CMK (cell line): ENCODE measurements around the gene GABBR1.

Experiments
- DNase-seq: peaks from one replicate; pipeline ENCODE4 v3.0.0-alpha.2; 2010; ENCODE audit warnings: low read depth

GABBR1 gene

DNA sequence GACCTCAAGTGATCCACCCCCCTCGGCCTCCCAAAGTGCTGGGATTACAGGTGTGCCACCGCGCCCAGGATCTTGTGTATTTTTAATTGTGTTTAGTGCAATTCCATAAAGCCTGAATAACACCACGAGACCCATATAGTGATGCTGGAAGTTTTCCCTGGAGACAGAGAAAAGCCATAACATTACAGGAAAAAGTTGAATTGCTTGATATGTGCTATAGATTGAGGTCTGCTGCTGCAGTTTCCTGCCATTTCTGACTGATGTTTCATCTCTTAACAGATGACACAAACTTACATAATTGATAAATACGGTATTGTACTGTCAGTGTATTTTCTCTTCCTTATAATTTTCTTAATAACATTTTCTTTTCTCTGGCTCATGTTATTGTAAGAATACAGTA is 66.1 kb downstream of the GABBR1 start:
- DNase-seq, result no peak

DNA sequence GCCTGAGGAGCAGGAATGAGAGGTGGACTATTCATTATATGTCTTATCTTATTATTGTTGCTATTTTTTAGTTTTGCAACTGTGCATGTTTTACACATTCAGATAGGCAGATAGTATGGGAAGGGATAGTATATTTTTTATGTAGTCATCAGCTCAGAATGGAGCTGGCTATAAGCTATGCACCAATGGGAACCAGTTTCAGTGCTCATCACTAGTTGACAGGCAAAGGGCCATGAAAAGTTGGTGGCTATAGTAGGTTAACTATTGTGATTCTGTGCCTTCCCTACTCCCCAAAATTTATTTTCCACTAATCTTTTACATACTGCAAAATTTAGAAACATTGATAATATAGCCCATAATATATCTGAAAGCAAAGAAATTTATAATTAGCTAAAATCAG is 68.1 kb downstream of the GABBR1 start:
- no peak for DNase-seq

DNA sequence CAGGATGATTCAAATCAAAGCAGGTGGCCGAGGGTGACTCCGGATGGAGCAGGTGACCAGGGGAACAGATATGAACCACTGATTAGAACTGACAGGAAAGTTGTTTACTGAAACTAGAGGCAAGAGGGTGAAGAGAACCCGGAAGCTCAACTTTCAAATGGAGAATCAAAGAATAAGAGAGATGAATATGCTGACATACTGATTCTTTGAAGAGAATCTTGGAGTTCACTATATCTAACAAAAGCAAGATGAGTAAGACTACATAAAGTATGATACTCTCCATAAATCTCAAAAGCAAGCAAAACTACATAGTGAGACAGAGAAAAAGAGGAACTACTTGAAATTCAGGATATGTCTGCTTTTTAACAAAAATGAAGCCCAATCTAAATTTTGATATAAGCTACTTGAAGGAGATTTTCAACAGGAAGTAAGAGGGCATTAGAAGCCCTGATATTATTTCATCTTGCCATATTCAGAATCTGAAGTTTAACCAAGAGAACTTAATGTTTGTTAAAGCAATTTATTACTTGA is 69.5 kb downstream of the GABBR1 start:
- no peak for DNase-seq

DNA sequence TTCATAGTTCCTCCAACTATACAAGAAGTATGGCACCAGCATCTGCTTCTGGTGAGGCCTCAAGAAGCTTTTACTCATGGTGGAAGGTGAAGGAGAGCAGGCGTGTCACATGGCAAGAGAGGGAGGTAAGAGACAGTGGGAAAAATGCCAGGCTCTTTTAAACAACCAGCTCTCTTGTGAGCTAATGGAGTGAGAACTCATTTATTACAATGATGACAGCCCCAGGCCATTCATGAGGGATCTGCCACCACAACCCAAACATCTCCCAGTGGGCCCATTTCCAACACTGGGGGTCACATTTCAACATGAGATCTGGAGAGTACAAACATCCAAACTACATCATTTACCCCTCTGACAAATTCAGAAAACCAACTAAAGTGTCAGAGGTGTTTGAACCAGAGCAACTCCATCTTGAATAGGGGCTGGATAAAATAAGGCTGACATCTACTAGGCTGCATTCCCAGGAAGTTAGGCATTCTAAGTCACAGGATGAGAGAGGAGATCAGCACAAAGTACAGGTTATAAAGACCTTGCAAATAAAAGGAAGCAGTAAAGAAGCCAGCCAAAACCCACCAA is 71.3 kb downstream of the GABBR1 start:
- DNase-seq, result no peak

DNA sequence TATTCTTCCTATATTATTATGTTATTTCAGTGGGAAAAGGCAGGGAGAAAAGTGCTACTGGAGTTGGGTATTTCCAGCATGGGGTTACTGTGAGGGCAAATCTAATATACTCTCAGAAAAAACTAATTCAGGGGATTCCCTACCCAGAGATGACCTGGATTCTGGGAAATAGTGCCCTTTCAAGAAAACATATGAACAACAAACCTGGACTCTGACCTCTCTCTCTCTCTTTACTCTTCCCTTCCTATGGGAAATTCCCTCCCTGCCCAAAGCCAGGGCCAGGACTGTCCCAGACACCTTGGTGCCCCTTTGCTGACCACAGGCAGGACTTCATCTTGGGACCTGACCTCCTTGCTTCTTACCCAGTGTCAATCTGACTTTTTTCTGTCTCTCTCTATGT is 71.9 kb downstream of the GABBR1 start:
- no peak for DNase-seq

DNA sequence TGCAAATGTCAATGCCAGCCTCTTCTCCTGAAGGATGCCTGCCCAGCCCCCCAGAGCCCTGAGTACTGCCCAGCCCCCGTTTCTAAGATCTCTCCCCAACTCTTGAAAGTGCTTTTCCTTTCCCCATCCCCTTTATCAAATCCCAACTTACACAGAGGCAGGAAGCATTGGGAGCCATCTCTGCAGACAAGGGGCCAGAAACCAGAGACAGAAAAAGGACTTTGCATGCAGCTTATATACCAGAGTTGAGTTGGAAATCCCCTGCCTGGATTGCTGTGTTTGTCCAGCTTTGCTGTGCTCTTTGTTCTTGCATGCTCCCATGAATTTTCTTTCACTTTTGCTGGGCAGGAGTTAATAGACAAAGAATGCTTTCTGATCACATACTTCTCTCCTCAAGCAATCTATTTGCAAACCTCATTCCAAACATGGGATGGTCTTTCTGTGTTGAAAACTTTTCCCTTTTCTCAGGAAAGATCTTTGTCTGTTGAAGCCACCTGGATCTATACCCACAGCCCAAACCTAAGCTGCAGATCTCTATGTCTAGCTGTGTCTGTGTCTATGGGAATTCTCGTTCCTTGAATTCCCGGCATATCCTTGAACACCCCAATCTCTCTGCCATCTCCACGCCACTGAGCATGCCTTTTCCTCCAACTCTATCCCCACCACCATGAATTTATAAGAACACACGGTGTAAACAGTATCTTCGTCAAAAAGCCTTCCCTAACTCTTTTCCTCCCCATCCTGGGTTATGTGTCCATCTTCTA is 73.3 kb downstream of the GABBR1 start, which contains the start of gene UBD:
Gene UBD, minus strand, starts transcription at position 209 of the 764 bp plus-strand sequence. Its CDS starts 31 bp downstream, at position 178.
- DNase-seq, result no peak

DNA sequence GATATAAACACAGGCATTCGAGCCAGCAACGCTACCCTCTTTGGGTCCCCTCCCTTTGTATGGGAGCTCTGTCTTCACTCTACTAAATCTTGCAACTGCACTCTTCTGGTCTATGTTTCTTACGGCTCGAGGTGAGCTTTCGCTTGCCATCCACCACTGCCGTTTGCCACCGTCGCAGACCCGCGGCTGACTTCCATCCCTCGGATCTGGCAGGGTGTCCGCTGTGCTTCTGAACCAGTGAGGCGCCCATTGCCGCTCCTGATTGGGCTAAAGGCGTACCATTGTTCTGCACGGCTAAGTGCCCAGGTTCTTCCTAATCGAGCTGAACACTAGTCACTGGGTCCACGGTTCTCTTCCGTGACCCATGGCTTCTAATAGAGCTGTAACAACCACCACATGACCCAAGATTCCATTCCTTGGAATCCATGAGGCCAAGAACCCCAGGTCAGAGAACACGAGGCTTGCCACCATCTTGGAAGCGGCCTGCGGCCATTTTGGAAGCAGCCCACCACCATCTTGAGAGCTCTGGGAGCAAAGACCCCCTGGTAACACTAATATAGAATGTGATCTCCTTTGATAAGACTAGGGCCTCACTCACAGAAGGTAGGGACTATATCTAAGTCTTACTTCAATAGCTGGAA is 74.4 kb downstream of the GABBR1 start:
- DNase-seq, result no peak

DNA sequence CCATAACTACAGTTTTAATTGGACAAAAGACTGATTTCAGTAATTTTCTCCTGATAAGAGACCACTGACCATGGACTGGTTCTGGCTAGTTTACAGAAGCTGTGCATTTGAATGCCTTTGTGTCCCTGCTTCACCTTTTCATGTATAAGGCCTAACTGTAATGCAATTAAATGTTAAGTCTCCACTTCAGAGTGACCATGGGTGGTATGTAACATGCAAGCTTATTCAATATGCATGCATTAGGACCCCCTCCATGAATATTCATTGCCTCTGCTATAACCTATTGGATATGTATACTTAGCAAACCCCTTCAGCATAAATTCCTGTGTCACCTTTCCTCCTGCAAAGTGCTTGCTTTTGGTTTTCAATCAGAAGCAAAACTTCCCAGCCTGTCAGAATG is 75.7 kb downstream of the GABBR1 start:
- DNase-seq, result no peak

DNA sequence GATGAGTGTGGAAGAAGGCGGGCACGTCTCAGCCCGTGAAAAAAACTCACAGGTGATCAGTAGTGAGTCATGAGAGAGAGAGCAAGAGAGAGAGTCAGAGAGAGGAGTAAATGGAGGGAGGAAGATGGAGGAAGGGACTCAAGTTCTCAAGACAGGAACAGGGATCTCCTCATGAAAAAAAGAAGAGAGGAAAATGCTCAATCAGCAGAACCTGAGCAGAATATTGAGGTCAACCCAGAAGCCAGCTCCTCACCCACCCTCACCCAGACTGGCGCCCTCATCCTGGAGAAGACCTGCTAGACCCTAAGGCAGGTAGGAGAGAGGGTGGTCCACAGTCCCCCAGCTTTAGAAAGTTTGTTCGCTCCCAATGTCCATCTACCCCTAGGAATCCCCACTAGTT is 78.2 kb downstream of the GABBR1 start:
- no peak for DNase-seq

DNA sequence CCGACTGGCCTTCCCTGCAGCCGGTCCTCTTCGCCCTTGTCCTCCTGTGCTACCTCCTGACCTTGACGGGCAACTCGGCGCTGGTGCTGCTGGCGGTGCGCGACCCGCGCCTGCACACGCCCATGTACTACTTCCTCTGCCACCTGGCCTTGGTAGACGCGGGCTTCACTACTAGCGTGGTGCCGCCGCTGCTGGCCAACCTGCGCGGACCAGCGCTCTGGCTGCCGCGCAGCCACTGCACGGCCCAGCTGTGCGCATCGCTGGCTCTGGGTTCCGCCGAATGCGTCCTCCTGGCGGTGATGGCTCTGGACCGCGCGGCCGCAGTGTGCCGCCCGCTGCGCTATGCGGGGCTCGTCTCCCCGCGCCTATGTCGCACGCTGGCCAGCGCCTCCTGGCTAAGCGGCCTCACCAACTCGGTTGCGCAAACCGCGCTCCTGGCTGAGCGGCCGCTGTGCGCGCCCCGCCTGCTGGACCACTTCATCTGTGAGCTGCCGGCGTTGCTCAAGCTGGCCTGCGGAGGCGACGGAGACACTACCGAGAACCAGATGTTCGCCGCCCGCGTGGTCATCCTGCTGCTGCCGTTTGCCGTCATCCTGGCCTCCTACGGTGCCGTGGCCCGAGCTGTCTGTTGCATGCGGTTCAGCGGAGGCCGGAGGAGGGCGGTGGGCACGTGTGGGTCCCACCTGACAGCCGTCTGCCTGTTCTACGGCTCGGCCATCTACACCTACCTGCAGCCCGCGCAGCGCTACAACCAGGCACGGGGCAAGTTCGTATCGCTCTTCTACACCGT is 79.5 kb downstream of the GABBR1 start:
- no peak for DNase-seq

DNA sequence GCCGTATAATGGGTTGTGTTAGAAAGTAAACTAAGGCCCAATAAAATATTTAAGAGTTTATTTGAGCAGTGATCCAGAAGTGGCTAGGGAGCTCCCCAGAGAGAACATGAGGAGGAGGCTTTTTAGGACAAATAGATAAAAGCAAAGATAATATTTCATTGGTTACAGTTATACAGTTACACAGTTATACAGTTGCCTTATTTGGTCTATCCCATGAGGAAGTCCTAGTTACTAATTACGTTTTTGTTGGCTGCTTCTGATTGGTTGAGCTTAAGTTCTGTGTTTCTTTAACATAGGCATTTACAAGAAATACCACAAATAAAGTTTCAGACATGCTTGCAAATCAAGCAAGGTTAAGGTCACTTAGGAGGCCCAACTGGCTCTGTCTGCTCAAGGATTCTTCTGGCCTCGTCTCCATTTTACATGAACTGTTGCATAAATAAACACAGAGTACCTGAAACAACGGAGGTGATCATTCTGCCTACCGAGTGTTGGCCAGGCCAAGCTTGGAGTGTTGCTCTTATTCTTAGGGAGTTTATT is 80.4 kb downstream of the GABBR1 start:
- DNase-seq, result no peak

DNA sequence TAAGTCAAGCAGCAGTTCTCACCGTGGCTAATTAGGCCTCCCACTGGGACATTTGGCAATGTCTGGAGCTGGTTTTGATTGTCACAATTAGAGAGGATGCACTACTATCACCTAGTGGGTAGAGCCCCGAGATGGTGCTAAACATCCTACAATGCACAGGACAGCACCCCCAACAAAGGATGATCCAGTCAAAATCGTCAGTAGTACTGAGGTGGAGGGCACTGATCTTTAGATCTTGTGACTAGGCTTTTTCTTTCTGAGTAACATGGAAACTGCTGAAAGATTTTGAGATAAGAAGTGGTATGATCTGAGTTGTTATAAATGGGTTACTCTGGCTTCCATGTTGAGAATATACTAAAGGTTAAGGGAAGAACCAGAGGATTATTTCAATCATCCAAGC is 85.4 kb downstream of the GABBR1 start:
- no peak for DNase-seq

DNA sequence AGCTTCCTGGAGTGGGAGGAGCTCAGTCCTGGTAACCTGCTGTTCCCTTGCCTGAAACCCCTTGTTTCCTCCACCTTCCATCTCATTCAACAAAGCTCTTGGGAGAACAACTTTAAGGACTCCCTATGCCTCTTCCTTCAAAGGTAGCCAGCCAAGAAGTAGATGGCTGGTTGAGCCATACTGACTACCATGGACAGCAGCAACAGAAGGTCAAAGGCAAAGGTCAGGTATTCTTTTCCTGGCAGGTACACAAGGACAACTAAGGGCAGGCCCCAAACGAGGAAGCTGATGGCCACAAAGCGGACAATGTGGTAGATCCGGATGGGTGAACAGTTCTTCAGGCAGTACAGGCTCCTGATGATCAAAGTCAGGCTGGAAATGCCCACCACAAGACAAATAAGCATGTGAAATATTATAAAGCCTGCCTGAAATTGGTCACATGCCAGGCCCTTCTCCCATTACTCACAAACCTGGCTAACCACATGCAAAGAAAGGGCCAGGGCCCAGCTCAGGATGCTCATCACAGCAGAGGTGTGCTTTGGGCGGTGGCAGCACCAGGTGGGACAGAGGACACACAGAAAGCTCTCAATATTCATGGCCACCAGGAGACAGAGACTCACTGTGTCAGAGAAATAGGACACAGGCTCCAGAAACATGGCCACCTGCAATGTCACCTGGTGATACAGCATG is 95.1 kb downstream of the GABBR1 start:
- no peak for DNase-seq

DNA sequence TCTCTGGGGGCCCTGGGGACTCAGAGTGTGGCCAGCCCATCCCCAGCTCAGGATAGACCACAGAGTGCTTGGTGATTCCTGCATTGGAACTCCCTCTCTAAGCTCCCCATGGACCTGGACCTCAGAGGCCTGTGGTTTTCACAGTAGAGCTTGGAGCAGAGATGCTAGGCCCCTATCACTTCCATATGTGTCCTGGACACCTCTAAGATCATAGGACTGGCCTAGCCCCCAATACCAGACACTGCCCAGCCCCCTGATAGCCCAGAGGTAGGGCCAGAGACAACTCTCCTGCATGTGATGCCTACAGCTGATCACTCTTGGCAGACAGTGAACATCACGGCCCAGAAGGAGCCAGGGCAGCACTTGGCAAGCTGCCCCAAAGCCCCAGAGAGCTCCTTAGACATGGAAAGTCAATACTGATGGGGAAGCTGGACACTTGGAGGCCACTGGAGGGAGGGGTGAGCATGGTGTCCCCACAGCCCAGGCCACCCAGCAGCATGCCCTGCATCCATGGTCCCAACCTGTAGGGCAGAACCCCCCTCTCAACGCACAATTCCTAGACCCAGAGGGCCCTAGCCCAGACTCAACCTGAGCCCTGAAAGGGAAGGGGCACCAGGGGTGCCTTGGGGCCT is 100.5 kb downstream of the GABBR1 start:
- DNase-seq, result no peak

DNA sequence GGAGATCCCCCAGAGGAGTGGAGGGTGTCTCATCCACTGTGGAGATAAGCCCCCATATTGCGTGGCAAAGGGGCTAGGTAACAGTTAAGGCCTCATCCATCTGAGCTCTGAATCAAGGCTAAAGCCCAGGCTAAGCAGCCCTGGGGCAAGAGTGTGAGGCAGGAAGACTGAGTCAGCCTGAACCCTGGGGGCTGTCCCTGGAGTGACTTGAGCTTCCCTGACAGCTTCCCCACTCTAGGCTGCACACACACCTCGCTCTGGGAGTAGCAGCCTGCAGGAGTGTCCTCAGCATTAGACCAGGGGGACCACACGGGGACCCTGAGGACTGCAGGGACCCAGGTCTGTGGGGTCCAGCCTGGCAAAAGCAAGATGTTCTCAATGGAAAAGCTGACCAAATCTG is 101.3 kb downstream of the GABBR1 start:
- no peak for DNase-seq

DNA sequence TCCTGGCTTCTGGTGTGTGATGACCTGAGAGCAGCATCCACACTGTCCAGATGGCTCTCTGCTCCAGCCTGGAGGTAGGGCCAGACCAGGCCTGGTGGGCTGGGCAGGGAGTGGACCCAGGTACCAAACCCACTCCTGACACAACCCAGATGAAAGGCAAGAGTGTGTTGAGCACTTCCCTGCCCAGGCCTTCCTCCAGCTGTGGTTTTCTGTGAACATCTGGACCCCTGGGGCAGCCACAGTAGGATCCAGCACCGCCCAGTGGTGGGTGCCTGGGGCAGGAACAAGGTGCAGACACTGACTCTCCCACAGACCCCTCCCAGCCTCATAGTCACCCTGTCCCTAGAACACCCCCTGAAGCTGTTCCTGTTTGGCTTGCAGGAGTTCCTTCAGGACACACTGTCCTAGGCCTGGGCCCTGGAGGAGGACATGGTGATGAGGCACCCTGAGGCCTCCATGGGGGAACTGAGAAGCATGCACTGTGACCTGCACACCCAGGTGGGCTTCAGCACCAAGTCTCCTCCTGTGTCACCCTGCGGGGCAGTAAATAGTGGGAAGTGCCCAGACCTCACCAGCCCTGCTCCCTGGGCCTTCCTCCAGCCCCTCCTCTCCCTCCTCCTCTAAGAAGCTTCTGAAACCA is 102.2 kb downstream of the GABBR1 start:
- no peak for DNase-seq

DNA sequence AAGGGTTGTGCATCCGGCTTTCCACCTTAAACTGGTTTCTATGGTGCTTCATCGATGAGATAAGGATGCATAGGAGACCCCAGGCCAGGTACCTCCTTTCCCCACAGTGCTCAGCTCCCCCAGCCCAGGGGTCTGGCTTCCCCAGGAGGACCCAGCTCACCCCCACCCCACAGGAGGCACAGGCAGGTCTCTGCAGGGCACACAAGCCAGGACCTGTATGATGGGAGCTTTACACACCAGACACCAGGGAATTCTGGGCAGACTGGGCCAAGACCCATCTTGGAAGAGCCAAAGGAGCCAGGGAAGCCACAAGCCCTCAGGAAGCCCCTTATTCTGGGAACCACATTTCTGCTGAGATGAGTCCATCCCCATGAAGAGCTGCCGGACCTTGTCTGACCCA is 103.0 kb downstream of the GABBR1 start:
- no peak for DNase-seq

DNA sequence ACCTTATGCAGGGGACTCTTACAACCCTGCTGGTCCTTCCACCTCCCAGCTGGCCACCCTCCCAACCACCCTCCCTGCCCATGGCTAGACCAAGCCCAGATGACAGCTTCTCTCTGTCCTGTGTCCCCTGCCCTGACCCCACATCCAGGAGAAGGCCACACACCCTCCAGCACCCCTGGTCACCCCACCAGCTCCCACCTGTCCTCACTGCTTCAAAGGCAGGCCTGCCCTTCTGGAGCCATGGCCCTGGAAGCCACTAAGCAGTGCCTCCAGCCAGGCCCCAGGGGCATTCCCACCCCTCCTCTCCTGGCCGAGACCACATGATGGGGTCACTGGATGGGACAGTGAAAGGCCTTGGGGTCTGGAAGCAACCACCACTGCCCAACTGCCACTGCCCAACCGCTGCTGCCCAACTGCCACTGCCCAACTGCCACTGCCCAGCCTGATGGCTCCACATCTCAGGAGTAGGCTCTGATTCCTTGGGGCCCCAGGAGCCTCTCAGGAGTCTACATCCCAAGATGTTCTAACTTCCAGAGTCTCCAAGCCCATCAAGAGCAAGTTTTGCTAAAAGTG is 103.9 kb downstream of the GABBR1 start:
- no peak for DNase-seq

DNA sequence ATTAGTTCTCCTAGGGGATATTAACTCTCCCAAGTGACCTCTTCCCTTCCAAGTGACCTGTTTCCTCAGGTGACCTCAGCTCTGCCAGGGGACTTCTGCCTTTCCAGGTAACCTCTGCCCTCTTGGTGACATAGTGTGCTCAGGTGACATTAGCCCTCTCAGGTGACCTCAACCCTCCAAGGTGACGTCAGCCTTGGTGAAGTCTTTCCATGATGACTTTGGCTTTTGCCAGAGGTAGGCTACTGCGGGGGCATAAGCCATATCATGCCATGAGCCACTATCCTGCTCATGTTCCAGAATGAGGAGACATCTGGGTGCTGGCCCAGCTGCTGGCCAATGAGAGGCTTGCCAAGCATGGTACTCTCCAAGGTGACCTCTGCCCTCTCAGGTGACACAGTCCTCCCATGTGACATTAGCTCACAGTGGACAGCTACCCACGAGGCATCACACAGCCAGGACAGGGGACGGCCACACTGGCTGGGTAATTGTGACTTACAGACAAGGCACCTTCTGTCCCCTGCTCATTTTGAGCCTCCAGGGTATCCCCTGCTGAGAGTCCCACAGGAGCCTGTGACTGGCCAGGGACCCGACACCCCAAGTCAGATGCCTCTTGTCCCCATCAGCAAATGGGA is 104.6 kb downstream of the GABBR1 start:
- no peak for DNase-seq

DNA sequence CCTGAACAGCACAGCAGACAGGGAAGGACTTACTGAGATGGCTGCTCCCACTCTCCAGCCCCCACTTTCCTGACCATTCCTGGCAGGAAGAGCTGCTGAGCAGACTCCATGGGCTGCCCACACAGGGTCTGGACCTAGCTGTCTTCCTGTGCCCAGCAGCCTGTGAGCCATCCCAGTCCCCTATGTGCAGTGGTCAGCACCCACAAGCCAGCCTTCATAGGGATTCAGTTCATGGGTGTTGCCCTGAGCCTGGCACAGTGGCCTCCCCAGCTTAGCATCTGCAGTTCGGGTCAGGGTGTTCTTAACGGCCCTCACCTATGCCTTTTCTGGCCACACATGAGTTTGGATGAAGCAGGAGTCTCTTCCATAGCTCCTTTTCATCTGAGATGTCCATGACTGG is 105.4 kb downstream of the GABBR1 start:
- DNase-seq, result no peak
